ENCODE results near the gene SPRR1A.

SPRR1A gene

GRCh38 chr1:152983743-152984142 lies at the start of gene SPRR1A:
Gene SPRR1A (plus strand): TSS chr1:152984081. CDS start chr1:152985231, 1,150 bp downstream.
- H3K4me3 ChIP-seq (ENCODE audit: low read depth, low read length) = no peak within 1 kb of the TSS
- TF ChIP-seq CTCF (IDR thresholded peaks at IDR 0.05; ENCODE audit: low read depth, low read length) = no peak

GRCh38 chr1:152940614-152941013 lies 43.3 kb upstream of the SPRR1A start:
- no peak for TF ChIP-seq CTCF (IDR thresholded peaks at IDR 0.05; ENCODE audit: low read depth, low read length)
- no peak overlapping the region for H3K4me3 ChIP-seq (ENCODE audit: low read depth, low read length)

GRCh38 chr1:152941037-152941711 lies 42.7 kb upstream of the SPRR1A start:
- no peak overlapping the region for H3K4me3 ChIP-seq (ENCODE audit: low read depth, low read length)
- no peak for TF ChIP-seq CTCF (IDR thresholded peaks at IDR 0.05; ENCODE audit: low read depth, low read length)

- TF ChIP-seq CTCF (IDR thresholded peaks at IDR 0.05; ENCODE audit: low read depth, low read length) = no peak
Observed at GRCh38 chr1:152942161-152942560, 41.7 kb upstream of the SPRR1A start.

GRCh38 chr1:152946248-152946647 lies 37.6 kb upstream of the SPRR1A start:
- TF ChIP-seq CTCF (IDR thresholded peaks at IDR 0.05; ENCODE audit: low read depth, low read length) = no peak
- no peak overlapping the region for H3K4me3 ChIP-seq (ENCODE audit: low read depth, low read length)

More at GRCh38 chr1:152942161-152942560, 41.7 kb upstream of the SPRR1A start:
- no peak overlapping the region for H3K4me3 ChIP-seq (ENCODE audit: low read depth, low read length)

GRCh38 chr1:152946651-152947256 lies 37.1 kb upstream of the SPRR1A start, which contains the start of gene SPRR5:
Gene SPRR5 (plus strand): TSS chr1:152947206. CDS start chr1:152948555, 1,349 bp downstream.
- H3K4me3 ChIP-seq (ENCODE audit: low read depth, low read length) = no peak within 1 kb of the TSS
- TF ChIP-seq CTCF (IDR thresholded peaks at IDR 0.05; ENCODE audit: low read depth, low read length) = no peak

GRCh38 chr1:152951711-152952110 lies 32.2 kb upstream of the SPRR1A start:
- H3K4me3 ChIP-seq (ENCODE audit: low read depth, low read length) = no peak overlapping the region
- TF ChIP-seq CTCF (IDR thresholded peaks at IDR 0.05; ENCODE audit: low read depth, low read length) = no peak

Data from WI38 (cell line).